ENCODE data around the gene ZNF33B.
"Not testable (repeated sequence)": the region's sequence is repeated elsewhere in the genome, so short reads cannot be mapped to it uniquely, and the experiment has no call there.

Gene ZNF33B

DNA sequence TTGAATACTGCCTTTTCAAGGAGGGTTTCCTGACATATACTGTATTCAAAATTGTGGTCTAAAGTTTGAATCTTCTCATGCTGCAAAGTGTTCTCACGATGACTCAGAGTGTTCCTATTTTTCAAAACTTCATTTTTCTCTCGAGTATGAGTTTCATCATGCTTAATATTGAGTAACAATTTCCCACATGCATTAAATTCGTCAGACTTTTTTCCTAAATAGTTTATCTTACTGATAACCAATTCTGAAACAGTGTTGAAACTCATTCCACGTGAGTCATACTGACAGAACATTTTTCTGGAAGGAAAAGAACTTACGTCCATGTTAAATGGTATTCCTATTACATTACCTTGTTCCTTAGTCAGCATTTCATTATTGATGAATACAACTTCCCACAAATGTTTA lies 44.1 kb downstream of the ZNF33B start:
- in situ Hi-C loops (cut with HindIII; ENCODE audit: low pct_unique_long_range_greater_than_20kb, low sequenced_read_pairs) = no loop called here
- no peak for DNase-seq (ENCODE audit: low read depth in 1 of 2, low spot score in 1 of 2)

DNA sequence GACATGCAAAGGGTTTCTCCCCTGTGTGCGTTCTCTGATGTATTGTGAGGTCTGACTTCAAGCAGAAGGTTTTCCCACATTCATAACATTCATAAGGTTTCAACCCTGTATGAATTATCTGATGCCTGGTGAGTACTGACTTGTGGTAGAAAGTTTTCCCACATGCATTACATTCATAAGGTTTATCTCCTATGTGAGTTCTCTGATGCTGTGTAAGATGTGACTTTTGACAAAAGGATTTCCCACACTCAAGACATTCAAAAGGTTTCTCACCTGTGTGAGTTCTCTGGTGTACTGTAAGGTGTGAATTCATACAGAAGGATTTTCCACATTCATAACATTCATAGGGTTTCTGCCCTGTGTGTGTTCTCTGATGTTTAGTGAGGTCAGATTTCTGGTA lies 45.1 kb downstream of the ZNF33B start:
- no peak for TF ChIP-seq JUND (IDR thresholded peaks at IDR 0.05; ENCODE audit: low read depth)
- in situ Hi-C loops (cut with HindIII; ENCODE audit: low pct_unique_long_range_greater_than_20kb, low sequenced_read_pairs) = no loop called here
- DNase-seq (ENCODE audit: low read depth in 1 of 2, low spot score in 1 of 2) = peak in 1 of 2 experiments; percentile 7

More for the DNA sequence above, 44.1 kb downstream of the ZNF33B start:
- no peak for TF ChIP-seq JUND (IDR thresholded peaks at IDR 0.05; ENCODE audit: low read depth)

DNA sequence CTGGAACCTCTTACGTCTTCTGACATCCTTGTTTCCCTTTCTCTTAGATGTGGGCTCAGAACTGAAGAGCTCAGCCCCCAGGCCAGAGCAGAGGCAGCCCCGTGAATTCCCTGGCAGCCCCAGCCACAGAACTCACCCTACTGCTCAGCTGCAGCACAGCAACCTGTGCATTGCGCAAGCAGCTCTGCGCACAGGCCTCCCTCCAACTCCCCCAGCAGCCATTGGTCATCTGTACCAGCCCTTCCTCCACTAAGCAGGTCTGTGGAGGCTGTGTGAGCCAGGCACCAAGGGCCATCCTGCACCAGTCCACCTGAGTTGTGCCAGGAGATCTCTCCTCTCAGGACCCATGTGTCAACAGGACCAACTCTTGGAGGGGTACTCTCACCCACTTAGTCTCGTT lies 54.5 kb downstream of the ZNF33B start:
- in situ Hi-C loops (cut with HindIII; ENCODE audit: low pct_unique_long_range_greater_than_20kb, low sequenced_read_pairs) = no loop called here
- DNase-seq (ENCODE audit: low read depth in 1 of 2, low spot score in 1 of 2) = no peak
- no peak for TF ChIP-seq JUND (IDR thresholded peaks at IDR 0.05; ENCODE audit: low read depth)

DNA sequence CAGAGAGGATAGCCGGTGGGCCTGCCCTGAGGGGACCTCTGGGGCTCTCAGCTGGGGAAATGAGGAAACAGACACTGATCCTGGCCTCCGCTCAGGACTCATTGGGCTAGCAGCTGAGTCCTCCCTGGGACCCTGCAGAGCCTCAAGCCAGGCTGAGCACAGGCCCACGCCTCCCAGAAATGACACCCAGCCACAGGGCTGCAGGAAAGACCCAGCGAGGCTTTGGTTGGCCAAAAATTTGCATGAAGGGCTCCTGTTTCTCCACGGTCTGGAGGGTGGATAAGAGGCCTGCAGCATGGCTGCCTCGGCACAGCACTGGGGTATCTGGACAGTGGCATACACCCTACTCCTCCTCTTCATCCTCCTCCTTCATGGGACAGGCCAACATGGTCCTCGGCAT lies 60.4 kb downstream of the ZNF33B start:
- DNase-seq (ENCODE audit: low read depth in 1 of 2, low spot score in 1 of 2) = no peak
- TF ChIP-seq JUND (IDR thresholded peaks at IDR 0.05; ENCODE audit: low read depth) = no peak
- in situ Hi-C loops (cut with HindIII; ENCODE audit: low pct_unique_long_range_greater_than_20kb, low sequenced_read_pairs) = no loop called here

DNA sequence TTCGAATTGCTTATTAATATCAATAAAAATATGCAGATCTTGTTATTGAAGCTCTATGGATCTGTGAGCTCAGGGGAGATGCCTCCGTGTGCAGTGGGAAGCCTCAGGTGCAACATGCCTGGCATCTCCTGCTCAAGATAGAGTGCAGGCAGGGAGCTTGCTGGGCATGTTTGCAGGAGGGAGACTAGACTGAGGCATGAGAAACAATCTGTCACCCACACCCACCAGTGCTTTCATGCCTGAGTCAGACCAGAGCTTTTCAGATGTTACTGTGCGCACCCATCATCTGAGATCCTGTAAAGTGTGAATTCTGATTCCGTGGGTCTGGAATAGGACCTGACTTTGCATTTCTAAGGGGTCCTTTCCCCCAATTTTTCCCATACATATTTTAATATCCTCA lies 62.0 kb downstream of the ZNF33B start:
- TF ChIP-seq JUND (IDR thresholded peaks at IDR 0.05; ENCODE audit: low read depth) = no peak
- in situ Hi-C loops (cut with HindIII; ENCODE audit: low pct_unique_long_range_greater_than_20kb, low sequenced_read_pairs) = no loop called here
- DNase-seq (ENCODE audit: low read depth in 1 of 2, low spot score in 1 of 2) = no peak

DNA sequence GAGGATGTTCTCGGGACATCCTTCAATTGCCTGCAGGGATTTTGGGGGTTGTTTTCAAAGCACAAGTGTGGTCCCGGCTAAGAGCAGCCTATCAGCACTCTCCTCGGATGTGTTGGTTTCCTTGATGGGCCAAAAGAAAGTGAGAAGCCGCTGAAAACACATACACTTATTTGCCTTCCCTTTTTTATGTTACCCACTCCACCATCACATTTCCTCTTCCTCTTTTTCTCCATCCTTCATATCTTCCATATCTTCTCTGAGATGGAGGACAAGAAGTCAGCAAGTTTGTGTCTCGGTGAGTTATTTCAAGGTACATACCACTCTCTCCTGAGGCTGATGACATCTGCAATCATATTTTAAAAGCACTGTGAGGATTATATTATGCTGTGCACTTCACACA lies 64.0 kb downstream of the ZNF33B start:
- no peak for TF ChIP-seq JUND (IDR thresholded peaks at IDR 0.05; ENCODE audit: low read depth)
- in situ Hi-C loops (cut with HindIII; ENCODE audit: low pct_unique_long_range_greater_than_20kb, low sequenced_read_pairs) = no loop called here
- DNase-seq (ENCODE audit: low read depth in 1 of 2, low spot score in 1 of 2) = no peak

DNA sequence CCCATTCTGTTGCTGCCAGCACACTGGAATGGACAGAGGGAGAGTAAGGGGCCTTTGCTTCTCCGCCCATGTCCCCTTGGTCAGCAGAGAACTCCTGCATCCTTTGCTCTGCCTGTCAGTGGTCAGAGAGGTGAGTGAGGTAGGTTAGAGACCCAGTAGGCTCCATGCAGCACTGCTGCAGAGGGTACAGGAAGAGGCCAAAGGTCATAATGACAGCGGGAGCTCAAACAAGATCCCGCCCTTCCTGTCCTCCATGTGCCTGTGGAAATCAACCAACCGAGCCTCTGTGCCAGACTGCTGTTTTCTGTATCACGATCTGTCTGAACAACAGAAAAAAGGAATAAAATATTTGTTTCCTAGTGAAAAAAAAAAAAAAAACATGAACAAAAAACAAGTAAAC lies 81.4 kb downstream of the ZNF33B start:
- DNase-seq (ENCODE audit: low read depth in 1 of 2, low spot score in 1 of 2) = no peak
- no peak for TF ChIP-seq JUND (IDR thresholded peaks at IDR 0.05; ENCODE audit: low read depth)
- in situ Hi-C loops (cut with HindIII; ENCODE audit: low pct_unique_long_range_greater_than_20kb, low sequenced_read_pairs) = no loop called here

DNA sequence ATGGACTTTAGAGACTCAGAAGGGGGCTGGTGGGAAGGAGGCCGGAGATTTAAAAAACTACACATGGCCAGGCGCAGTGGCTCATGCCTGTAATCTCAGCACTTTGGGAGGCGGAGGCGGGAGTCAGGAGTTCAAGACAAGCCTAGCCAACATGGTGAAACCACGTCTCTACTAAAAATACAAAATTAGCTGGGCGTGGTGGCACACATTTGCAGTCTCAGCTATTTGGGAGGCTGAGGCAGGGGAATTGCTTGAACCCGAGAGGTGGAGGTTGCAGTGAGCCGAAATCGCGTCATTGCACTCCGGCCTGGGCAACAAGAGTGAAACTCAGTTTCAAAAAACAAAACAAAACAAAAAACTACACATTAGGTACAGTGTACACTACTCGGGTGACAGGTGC lies 84.8 kb downstream of the ZNF33B start:
- DNase-seq (ENCODE audit: low read depth in 1 of 2, low spot score in 1 of 2); in situ Hi-C loops (cut with HindIII; ENCODE audit: low pct_unique_long_range_greater_than_20kb, low sequenced_read_pairs): not testable (repeated sequence)

DNA sequence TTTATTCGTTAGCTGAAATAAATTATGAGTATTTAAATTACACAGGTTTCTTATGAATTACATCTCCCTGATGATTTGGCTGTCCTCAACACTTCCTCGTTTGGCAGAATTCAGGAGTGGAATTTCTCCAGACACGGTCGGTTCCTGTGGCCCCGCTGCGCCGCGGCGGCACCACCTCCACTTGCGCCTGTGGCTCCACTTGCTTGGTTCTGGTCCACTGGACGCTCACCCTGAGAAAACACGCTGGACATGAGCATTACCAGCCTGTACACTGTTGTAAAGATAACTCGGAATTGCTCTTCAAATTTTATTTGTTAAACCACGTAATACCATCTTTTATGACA lies 85.3 kb downstream of the ZNF33B start:
- in situ Hi-C loops (cut with HindIII; ENCODE audit: low pct_unique_long_range_greater_than_20kb, low sequenced_read_pairs) = no loop called here
- no peak for TF ChIP-seq JUND (IDR thresholded peaks at IDR 0.05; ENCODE audit: low read depth)

DNA sequence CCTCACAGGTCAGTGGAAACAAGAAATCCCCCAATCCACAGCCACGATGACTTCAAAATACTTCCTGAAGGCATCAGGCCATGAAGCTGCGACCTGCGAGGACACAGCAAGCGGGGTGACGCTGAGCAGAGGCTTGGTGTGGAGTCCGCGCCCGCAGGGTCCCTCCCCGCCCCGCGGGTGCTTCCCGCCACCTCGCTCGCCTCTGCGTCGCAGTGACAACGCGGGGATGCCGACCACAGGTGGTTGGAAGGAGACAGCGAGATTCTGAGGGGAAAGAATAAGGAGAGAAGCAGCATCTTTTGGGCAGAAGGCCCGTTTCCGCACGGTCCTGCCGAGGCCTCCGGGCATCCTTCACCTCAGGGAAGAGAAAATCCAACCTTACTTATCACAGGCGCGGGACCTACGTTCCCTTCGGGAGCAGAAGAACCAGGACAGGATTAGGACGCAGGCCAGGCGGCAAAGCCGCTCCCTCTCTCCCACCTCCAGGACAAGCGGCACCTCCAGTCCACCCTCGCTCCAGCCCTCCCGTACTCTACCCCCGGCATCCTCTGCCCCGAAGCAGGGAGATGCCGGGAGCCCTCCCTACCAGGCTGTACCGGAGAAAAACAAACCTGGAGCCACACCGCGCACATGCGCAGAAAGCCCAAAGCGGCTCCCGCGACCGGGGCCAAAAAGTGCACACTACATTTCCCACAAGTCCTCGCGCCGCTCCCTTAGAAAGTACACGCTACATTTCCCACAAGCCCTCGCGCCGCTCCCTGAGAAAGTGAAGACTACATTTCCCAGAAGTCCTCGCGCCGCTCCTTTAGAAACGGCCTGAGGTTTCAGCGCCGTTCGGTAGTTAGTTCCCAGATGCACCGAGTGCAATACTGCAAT lies 85.9 kb downstream of the ZNF33B start:
- in situ Hi-C loops (cut with HindIII; ENCODE audit: low pct_unique_long_range_greater_than_20kb, low sequenced_read_pairs) = no loop called here
- peak; percentile 93 to 99 for DNase-seq (ENCODE audit: low read depth in 1 of 2, low spot score in 1 of 2)

More for the DNA sequence above, 85.3 kb downstream of the ZNF33B start:
- DNase-seq (ENCODE audit: low read depth in 1 of 2, low spot score in 1 of 2) = no peak

DNA sequence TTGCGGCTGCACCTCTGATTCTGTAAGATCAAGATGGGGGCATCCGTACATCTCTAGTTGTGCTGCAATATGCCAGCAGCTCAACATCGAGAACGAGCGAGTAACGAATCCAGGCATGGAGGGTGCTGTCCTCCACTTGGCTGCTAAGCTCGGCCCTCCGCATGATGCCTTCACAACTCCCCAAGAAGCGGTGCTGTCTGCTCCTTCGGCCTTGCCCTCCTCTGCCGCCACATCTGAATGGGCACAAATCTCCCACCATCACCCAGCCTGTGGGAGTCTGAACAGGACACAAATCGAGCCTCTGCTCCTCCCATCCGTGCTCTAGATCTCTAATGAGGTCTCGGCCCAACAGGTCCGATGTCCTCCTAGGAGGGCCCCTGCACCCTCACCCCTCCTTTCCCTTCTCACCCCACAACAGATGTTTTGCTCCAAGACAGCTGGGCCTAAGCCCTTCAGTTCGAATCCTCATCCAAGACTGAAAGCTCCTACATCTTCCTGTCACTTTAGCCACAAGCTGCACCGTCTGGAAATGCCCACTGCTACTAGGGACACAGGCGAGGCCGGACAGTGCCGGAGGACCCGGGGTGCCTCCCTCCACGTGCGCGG lies 86.7 kb downstream of the ZNF33B start:
- TF ChIP-seq JUND (IDR thresholded peaks at IDR 0.05; ENCODE audit: low read depth) = no peak
- in situ Hi-C loops (cut with HindIII; ENCODE audit: low pct_unique_long_range_greater_than_20kb, low sequenced_read_pairs) = no loop called here
- no peak for DNase-seq (ENCODE audit: low read depth in 1 of 2, low spot score in 1 of 2)

More for the DNA sequence above, 85.9 kb downstream of the ZNF33B start:
- no peak for TF ChIP-seq JUND (IDR thresholded peaks at IDR 0.05; ENCODE audit: low read depth)

DNA sequence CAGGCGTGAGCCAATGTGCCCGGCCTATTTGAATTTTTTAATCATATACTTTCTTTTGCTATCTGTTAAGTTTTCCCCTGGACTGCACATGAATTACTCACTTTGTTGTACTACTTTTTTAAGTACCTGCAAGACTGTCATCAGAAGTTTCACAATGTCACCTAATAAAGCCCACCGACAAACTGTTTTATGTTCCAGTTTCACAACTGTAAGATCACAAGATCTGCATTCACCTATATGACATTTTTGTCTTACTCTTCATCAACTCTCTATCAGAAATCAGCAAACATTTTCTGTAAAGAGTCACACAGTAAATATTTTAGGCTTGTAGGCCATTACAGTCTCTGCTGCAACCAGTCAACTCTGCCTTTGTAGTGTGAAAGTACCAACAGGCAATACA lies 88.5 kb downstream of the ZNF33B start:
- DNase-seq (ENCODE audit: low read depth in 1 of 2, low spot score in 1 of 2) = no peak
- in situ Hi-C loops (cut with HindIII; ENCODE audit: low pct_unique_long_range_greater_than_20kb, low sequenced_read_pairs) = no loop called here
- no peak for TF ChIP-seq JUND (IDR thresholded peaks at IDR 0.05; ENCODE audit: low read depth)

DNA sequence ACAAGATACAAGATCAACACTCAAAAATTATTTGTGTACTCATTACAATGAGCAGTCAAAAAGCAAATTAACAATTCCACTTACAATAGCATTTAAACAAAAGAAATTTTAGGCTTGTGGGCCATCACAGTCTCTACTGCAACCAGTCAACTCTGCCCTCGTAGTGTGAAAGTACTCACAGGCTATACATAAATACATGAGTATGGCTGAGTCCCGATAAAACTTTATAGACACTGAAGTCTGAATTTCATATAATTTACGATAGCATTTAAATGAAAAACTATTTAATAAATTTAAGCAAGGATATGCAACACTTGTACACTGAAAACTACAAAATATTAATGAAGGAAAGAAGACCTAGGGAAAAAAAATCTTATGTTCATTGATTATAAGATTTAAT lies 90.1 kb downstream of the ZNF33B start:
- TF ChIP-seq JUND (IDR thresholded peaks at IDR 0.05; ENCODE audit: low read depth) = no peak
- in situ Hi-C loops (cut with HindIII; ENCODE audit: low pct_unique_long_range_greater_than_20kb, low sequenced_read_pairs) = no loop called here
- no peak for DNase-seq (ENCODE audit: low read depth in 1 of 2, low spot score in 1 of 2)
